ENCODE results near the gene MAPRE3.

DNA sequence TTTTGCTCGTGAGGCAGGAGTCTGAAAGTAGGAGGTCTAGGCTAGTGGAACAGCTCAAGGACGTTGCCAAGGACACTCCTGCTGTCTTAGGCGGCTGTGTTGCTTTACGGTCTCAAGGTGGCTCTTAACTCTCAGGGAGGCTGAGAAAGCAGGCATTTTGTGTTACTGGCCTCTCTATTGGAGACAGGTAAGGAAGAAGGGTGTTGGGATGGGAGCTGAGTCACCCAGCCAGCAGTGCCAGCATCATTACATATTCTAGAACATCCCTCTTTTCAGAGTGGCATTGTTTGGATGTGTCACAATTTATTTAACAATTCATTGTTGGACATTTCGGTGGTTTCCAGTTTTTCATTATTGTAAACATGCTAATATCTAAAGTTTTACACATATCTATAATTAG lies 31.5 kb downstream of the MAPRE3 start:
- TF ChIP-seq, protein P1, sequence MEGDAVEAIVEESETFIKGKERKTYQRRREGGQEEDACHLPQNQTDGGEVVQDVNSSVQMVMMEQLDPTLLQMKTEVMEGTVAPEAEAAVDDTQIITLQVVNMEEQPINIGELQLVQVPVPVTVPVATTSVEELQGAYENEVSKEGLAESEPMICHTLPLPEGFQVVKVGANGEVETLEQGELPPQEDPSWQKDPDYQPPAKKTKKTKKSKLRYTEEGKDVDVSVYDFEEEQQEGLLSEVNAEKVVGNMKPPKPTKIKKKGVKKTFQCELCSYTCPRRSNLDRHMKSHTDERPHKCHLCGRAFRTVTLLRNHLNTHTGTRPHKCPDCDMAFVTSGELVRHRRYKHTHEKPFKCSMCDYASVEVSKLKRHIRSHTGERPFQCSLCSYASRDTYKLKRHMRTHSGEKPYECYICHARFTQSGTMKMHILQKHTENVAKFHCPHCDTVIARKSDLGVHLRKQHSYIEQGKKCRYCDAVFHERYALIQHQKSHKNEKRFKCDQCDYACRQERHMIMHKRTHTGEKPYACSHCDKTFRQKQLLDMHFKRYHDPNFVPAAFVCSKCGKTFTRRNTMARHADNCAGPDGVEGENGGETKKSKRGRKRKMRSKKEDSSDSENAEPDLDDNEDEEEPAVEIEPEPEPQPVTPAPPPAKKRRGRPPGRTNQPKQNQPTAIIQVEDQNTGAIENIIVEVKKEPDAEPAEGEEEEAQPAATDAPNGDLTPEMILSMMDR (IDR thresholded peaks at IDR 0.05), result no peak
- TF ChIP-seq POLR2A (IDR thresholded peaks at IDR 0.05), result no peak
